Testis (tissue), 2 donors: Measurements from ENCODE around the gene CCDC157.

Experiments used
- CTCF ChIP-seq, 3 experiments: fragments of 450-650 bp in 2 of 3; fragments of 200-600 bp in 1 of 3; sonication (generic) in 1 of 3; IDR thresholded peaks; one replicate each; pipeline ENCODE4 v1.5.1; 2016 to 2019; ENCODE audit warnings: antibody characterized with exemption in 3 of 3, mild to moderate bottlenecking in 2 of 3, moderate library complexity in 1 of 3
- POLR2A ChIP-seq: fragments of 450-650 bp; IDR thresholded peaks from one replicate; pipeline ENCODE4 v1.6.1; 2017; ENCODE audit warnings: antibody characterized with exemption, mild to moderate bottlenecking, moderate library complexity

- TF ChIP-seq CTCF (IDR thresholded peaks at IDR 0.05) (no peak), POLR2A (no peak)
Measured at GRCh38 chr22:30344447-30345200, 12.2 kb upstream of the CCDC157 start.
